Stimulated activated CD4-positive, alpha-beta T cell treated with anti-CD3 and anti-CD28 coated beads, Interleukin-12 subunit alpha, Interleukin-12 subunit beta, amount 100 ng/mL, for 24 hours (primary cell): ENCODE measurements around the gene SMPD3.

Experiments used
- DNase-seq, 2 experiments: peaks; one replicate each; pipeline ENCODE4 v3.0.0-alpha.2; 2020; ENCODE audit warnings: low read depth in 2 of 2

SMPD3 gene

DNA sequence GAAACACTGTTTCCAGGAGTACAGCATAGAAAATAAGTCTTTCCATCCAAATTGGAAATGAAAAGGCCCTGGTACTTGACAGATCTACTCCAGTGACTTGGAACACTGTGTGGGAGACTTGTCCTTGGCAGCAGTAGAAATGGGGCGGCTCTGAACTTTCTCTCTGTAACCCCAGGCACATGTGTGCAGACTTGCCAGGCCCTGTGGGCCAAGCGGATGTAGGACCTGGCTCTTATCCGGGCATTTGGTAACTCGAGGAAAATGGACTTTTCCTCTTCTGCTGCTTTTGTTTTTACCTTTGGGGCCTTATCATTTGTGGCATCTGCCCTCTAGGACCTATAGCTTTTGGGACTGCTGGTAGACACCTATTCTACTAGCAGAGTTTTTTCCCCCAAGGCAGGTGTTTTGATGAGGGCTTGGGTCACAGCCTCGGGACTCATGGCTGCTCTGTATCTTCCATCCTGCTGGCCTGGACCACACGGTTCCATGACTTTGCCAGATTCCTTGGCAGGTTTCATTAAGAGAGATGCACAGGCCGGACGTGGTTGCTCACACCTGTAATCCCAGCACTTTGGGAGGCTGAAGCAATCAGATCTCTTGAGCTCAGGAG, 43.5 kb downstream of the SMPD3 start:
- DNase-seq, result no peak

DNA sequence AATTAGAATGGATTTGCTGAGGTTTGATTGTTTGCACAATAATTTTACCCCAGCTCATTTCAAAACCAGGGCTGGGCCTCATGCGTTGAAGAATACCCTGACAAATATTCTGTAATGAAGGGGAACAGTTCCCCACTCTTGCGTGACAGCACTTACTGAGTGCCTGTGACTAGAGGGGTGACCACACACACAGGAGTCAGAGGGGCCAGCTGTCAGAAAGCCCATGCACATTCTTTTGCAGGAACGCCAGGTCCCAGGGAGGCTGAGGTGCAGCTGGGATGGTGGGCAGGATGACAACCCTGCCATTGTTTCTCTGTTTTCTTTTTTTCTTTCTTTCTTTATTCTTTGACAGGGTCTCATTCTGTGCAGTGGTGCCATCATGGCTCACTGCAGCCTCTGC, 44.6 kb downstream of the SMPD3 start:
- no peak for DNase-seq

DNA sequence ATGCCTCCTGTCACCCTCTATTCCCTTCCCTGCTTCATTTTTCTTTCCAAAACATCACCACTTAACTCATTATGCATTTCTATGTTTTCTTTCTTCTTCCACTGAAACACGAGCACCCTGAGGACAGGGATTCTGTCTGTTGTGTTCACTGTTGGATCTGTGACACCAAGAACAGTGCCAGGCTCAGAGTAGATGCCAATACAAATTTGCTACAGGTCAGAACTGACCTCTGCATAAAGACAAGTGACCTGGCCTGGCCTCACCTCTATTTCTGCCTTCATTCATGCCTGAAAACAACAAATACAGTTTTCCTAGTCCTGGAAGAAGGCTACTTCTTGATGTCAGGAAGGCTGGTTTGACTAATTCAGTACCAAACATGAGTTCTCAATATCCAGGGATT, 45.1 kb downstream of the SMPD3 start:
- no peak for DNase-seq

DNA sequence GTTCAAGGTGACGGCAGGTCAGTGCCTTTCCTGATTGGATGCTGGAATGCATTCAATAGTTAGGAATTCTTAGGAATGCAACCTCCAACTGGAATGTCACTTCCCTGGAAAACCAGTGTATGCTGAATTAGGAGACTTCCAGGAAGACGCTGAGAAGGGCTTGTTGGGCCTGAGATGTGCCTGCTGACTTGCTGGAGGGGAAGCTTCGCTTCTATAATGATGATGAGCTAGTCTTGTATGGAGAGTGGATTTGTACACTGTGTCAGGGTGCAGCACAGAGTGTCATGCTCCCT, 45.6 kb downstream of the SMPD3 start:
- no peak for DNase-seq

DNA sequence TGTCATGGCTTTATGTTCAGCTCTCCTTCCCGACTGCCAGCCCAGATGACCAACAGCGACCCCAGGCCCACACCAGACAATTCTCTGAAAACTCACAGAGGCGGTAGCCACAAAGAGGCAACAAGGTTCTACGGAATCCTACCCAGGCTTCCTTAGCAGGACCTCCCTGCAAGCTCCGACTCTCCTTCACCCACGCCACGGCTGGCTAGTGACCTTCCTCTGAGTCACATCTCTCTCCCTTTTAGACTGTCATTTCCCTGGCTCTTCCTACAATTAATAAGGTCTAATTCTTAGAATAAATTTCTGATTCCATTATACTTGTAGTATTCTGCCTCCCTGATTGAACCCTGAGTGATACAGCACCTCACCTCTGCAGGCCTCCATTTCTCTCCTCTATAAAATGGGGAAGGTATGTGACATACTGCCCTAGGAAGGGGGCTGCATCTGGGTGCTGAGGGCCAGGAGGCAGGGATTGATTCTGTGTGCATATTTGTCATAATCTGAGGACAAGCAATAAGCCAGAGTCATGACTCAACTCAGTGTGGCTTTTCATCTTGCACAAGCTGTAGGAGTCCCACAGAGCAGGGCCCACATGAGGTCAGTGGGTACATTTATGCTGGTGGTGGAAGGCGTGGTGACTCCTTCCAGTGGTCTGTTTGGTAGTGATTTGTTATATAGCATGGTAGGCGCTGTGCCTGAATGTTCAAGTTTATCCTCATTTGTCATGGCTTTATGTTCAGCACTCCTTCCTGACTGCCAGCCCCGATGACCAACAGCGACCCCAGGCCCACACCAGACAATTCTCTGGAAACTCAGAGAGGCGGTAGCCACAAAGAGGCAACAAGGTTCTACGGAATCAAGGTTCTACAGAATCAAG, 46.2 kb downstream of the SMPD3 start:
- DNase-seq, result no peak

DNA sequence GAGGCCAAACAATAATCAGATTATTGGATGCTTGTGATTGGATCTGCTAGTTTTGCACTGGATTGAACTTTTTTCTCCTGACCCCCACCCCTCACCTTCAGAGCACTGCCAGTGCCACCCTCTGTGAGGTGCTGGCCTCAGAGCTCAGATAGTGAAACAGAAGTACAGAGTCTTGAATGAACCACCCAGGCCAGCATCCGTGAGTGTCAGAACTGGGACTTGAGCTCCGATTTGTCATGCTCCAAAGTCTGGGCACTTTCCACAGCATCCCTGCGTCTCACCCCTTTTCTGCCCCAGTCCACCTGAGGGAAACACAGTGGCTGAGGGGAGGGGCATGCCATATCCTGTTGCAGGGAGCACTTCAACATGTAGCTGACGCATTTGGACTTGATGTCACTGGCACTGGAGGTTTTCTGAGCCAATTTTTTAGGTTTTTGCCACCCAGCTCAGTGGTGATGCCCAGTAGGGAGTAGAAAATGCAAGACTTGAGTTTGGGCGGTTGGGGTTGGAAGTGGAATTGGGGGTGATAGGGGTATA, 47.3 kb downstream of the SMPD3 start:
- DNase-seq, result no peak

DNA sequence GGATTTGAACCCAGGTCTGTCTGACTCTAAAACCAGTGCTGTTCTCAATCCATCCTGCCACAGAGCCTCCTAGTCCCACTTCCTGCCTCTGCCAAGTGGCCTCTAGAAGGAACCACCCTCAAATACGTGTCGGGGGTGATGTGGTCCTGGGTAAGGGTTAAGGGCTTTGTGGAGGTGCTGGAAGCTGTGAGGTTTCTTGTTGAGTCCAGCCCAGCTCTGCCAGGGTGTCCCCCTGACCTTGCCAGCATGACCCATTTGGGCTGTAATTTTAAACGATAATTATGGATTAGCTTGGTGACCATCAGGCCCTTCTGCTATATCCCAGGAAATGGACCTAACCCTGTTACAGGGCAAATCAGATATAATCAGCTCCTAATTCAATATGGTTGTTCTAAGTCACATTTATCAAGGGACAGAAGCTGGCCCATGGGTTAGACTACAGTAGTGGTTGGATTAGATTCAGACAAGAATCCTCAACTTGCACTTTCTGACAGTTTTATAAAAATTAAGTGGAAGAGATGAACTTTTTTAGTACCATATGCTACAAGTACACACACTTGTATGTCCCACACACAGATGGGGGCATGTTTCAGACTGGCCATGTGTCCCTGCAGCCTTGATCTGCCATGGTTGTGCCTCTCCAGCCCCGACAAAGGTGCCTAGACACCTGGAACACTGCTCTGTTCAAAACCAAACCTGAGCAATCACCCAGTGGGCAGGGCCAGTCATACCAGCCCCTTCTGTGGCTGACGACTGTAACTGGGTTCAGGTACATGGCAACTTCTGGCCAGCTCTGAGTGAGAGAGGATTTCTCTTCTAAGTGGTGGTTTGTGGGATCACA, 48.0 kb downstream of the SMPD3 start:
- DNase-seq, result no peak

DNA sequence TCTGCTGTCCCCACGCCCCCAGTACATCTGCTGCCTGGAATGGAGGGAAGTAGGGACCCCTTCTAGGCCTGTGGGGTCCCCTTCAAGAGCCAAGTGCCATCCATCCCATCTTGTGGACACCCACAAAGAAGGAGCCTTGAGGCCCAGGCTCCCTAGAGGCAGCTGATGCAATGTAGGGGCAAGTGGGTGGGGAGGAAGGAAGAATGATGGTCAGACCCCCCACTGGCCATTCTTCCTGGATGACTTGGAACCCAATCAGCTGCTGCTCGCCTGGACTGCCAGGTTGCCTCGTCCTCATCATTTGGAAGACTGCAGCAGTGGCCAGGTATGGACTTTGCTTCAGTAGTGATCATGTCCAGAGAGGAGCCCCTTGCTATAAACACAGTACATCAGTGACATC, 48.9 kb downstream of the SMPD3 start:
- DNase-seq, result no peak

DNA sequence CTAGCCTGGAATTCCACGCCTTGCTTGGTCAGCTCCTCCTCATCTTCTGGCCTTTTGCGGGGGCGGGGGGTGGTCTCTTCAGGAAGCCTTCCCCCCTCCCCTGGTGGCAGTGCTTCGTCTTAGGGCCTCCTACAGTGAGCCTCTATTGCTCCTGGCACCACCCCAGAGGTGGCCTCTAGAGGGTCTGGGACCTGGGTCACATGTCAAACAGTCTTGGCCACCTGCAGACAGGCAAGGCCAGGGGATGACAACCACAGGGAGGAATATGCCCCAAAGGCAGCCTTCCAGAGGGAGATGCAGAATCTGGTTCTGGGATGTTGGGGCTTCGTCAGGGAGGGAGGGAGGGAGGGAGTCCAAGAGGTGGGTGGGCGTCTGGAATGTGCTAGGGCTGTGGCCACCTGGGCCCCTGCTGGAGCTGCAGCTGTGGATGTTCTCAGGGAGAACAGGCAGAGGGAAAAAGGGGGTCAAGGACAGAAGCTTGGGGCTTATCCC, 50.6 kb downstream of the SMPD3 start:
- DNase-seq, result no peak

DNA sequence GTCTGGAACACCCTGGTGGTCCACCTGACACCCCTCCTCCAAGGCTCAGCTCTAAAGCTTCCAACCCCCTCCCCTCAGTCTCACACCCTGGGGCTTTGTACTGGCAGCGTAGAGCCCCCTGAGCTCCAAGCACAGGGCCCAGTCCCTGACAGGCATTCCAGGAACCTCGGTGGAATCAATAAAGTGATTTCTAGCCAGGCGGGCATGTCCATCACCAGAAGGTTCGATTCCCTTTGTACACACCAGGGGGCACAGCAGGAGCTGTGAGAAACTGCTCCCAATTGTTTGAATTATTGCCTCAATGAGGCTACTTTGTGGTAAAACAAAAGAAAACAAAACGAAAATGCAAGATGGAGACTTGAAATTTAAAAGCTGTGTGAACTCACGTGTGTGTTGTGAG, 51.8 kb downstream of the SMPD3 start:
- DNase-seq, result peak; percentile 17 to 38

DNA sequence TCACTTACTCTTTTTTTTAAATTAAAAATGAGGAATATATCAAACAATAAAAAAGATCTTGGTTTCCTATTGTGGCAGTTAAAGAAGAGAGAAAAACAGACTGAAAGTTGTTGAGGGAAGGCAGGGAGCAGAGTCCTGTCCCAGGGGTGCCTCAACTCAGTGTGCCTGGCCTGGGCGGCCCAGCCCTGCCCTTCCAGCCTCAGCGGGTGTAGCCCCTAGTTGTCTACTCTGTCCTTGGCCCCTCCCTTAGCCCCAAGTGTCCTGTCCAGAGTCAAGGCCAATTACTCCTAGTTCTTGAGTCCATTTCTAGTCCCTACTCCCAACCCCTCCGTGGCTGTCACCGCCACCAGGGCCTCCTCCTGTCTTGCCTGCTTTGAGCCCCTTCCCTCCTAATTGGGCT, 52.5 kb downstream of the SMPD3 start:
- DNase-seq, result no peak

DNA sequence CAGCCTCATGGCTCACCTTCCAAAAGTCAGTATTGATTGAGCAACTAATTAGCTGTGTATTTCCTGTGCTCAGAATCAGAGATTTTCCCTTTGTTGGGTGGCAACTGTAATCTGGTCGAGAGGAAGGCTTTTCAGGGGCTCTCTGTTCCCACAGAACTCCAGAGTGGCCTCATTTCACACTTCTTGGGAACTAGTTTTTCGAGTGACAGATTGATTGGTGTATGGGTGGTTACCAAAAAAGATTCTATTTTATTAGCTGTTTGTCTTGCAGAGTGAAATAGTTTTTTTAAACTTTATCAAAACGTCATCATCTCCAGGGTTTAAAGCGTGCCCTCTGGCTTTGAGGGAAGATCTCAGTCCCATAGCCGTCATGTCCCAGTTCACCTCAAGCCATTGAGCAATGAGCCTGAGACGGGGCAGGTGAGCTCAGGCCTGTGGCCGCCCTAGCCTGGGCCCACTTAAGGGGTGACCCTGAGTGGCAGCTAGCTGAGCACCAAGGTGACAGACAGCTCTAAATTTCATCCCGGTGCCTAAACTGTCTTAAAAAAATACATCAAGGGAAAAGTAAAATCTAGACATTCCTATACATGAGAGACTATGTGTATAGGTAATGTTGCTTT, 53.0 kb downstream of the SMPD3 start:
- no peak for DNase-seq

DNA sequence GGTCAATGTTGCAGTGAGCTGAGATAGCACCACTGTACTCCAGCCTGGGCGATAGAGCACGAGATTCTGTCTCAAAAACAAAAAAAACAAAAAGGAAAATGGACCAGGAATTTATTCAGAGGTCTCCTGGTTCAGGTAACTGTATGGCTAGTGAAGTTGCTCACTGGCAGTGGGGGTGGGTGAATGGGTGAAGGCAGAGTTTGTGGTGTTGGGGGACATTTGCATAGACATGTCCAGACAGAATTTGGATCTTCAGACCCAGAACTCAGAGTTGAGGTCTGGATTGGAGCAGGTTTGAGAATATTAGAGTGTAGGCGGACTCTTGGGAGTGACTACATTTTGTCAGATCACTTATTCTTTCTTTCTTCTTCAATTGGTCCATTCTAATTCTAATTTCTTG, 55.0 kb downstream of the SMPD3 start:
- no peak for DNase-seq

DNA sequence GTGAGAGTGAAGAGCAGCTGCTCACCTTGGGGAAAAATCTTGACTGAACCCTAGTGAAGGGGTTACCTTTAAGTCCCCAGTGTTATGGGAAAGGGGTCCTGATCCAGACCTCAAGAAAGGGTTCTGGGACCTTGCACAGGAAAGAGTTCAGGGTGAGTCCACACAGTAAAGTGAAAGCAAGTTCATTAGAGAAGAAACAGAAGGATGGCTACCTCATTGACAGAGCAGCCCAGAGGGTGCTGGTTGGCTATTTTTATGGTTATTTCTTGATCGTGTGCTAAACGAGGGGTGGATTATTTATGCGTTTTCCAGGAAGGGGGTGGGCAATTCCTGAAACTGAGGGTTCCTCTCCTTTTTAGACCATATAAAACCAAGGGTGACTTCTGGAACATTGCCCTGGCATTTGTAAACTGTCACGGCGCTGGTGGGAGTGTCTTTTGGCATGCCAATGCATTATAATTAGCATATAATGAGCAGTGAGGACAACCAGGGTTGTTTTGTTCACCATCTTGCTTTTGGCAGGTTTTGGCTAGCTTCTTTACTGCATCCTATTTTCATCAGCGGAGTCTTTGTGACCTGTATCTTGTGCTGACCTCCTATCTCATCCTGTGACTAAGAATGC, 58.4 kb downstream of the SMPD3 start:
- no peak for DNase-seq

DNA sequence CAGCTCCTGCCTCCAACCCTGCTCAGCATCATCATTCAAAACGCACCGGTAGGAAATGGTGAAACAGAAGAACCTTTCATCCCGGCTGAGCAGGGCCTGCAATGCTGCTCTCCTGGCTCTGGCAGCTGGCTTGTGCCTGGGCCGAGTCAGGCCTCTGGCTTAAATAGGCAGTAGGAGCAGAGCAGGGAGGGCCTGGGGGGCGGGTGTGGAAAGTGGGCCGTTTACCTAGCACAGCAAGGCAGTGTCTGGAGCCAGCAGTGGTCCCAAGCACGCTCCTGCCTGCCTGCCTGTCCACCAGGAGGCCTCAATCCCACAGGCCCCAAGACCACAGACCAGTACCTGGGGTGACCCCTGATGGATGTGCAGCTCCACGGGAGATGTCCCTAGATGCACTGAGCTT, 59.3 kb downstream of the SMPD3 start:
- DNase-seq, result no peak

DNA sequence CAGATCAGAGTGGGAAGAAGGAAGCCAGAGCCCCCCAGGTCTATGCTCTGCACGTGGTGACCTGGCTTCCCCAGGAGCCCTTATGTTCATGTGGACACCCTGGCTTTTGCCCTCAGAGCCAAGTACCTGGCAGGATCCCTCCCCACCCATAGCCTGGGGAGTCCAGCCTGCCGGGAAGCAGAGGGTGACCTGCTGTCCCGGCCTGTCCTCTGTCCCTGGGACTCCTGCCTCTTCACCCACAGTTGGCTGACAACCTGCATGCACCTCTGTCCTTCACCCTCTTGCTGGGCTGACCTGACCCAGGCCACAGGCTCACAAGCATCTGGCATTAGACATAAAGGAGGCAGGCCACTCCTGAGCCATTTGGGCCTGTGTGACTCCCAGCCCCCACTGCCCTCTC, 60.2 kb downstream of the SMPD3 start:
- no peak for DNase-seq

DNA sequence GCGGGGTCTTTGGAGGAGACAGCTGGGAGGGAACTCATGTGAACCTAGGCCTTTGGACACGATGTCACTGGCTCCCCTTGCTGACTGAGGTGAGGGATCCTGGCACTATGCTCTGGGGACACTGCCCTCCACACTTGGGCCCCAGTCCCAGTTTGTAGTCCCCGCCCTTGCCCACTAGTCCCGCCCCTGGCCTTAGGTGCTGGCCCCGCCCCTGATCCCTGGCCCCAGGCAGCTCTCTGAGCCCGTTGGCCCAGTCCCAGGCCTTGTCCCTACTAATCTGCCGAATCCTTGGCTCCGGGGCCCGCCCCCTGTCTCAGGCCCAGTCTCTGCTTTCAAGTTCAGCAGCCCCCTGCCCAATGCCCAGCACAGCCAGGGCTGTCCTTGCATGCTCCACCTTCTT, 61.0 kb downstream of the SMPD3 start:
- DNase-seq, result no peak

DNA sequence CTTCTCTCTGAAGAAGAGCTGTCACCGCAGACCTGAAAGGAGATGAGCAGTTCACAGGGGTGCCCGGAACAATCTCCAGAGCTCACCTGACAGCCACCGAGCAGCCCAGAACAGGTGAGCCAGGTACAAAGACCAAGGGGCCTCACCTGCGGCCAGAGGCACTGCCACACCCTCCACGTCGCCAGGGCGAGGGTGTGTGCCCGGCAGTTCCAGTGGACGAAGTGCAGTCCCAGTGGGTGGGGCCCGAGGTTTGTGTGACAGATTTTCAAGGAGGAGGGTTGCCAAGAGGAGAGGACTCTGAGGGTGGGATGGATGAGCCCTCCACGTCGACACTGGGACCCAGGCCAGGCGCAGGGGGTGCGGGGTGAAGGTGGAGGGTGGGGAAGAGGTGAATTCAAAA, 61.7 kb downstream of the SMPD3 start:
- DNase-seq, result no peak

DNA sequence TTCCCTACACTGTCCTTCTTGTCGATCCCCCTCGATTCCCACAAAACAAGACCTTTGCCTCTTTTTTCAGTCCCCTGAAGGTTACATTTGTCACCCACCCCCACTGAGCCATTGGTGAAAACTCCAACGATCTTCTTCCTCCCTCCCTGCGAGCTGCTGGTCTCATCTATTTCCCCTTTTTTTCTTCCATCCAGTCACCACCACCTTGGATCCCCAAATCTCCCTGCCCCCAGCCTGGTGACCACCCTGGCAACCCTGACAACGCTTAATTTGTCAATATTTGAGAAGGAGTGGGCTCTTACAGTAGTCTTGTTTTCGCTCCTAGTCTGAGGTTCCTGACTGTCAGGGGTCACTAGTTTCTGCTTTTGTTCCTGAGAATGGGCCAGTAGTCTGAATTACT, 62.9 kb downstream of the SMPD3 start:
- DNase-seq, result no peak

DNA sequence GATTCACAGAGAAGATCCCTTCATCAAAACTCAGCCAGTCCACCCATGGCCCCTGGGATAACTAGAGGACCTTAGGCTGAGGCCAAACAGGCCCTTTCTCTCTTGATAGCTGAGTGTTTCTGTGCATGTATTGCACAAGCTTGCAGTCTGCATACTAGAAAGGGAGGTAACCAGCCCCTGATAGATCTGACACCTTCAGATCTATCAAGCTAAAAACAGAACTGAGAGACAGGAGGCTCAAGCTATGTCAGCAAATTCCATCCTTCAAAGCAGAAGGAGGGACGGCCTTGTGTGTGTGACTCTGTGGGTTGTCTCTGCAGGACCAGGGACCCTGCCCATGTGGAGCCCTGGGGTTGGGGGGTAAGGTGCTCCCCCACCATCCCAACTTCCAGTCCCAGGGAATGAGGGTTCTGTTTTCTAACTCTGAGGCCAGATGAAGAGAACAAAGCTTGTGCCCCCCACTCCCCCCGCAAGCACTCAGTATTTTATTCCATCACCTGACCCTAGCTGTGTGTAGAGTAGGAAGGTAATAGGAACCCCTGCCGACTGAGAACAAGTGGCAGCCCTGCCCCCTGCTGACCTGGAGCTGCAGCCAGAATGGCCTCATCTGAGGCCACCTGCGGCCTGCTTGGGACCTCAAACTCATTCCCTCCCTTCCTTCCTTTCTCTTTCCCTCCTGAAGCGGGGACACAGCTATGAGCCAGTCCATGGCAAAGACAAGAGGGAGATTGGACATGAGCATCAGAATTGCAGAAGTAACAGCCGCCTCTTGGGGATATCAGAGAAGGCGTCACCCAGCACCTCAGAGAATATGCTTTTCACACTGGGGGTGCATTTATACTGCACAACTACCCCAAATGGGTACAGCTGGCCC, 63.8 kb downstream of the SMPD3 start:
- no peak for DNase-seq

DNA sequence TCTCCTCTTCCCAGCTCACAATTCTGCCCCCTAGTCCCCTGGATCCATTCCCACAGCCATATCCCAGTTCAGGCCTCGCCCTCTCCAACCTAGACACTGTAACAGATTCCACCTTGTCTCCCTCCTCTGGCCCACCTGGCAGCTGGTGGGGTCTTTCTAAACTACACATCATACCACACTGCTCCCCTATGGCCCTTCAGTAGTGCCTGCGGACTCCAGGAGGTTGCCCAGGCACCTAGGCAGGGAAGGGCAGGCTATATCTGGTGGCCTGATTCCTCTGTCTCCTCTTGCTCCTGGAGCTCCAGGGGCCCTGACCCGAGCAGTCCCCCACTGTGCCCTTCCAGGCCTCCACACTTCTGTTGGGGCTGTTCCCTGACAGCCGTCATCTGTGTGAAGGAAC, 64.5 kb downstream of the SMPD3 start:
- no peak for DNase-seq
